ENCODE results near the gene LIPA.

GRCh38 chr10:89301232-89301631, 49.7 kb upstream of the LIPA start:
- TF ChIP-seq ZNF317 (CRISPR knock-in tag; IDR thresholded peaks at IDR 0.05; ENCODE audit: borderline replicate concordance, low read depth) (no peak), EMX1 (CRISPR knock-in tag; IDR thresholded peaks at IDR 0.05) (no peak)
